ENCODE data around the gene SLC38A5.

GRCh38 chrX:48488034-48488433, 18.0 kb upstream of the SLC38A5 start:
- no peak for TF ChIP-seq EZH2 (IDR thresholded peaks at IDR 0.05; ENCODE audit: low read length, missing control alignments)
- TF ChIP-seq, protein P1, sequence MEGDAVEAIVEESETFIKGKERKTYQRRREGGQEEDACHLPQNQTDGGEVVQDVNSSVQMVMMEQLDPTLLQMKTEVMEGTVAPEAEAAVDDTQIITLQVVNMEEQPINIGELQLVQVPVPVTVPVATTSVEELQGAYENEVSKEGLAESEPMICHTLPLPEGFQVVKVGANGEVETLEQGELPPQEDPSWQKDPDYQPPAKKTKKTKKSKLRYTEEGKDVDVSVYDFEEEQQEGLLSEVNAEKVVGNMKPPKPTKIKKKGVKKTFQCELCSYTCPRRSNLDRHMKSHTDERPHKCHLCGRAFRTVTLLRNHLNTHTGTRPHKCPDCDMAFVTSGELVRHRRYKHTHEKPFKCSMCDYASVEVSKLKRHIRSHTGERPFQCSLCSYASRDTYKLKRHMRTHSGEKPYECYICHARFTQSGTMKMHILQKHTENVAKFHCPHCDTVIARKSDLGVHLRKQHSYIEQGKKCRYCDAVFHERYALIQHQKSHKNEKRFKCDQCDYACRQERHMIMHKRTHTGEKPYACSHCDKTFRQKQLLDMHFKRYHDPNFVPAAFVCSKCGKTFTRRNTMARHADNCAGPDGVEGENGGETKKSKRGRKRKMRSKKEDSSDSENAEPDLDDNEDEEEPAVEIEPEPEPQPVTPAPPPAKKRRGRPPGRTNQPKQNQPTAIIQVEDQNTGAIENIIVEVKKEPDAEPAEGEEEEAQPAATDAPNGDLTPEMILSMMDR (conservative IDR thresholded peaks at IDR 0.05 in 1 of 2, IDR thresholded peaks at IDR 0.05 in 1 of 2; ENCODE audit: low read depth in 1 of 2, low read length in 2 of 2), result no peak
